H1 (cell line): ENCODE measurements around the gene ICOSLG. TPM values are rescaled to one million over a fixed set of nuclear protein-coding genes. Genes with fewer than 3 reads are reported as not detected.

Experiments
- CTCF ChIA-PET: fragments of 300-600 bp; sonication (Branson Sonifier 250); formaldehyde crosslinking; loops from one replicate; lab custom pipeline; 2021; ENCODE audit not compliant: partially characterized antibody; lab: Charles Lee
- POLR2A ChIA-PET: fragments of 300-600 bp; sonication (Branson Sonifier 250); formaldehyde crosslinking; loops from one replicate; lab custom pipeline; 2021; ENCODE audit warnings: inconsistent platforms; ENCODE audit not compliant: partially characterized antibody; lab: Charles Lee
- DNase-seq, 2 experiments: peaks; one replicate each; pipeline versions ENCODE4 v3.0.0 to v3.0.0-alpha.2; 2010 to 2022; ENCODE audit warnings: low spot score in 2 of 2, low read depth in 1 of 2, mixed read lengths in 1 of 2
- FAIRE-seq: peaks from 2 replicates; lab custom pipeline; 2011; peaks lifted over from hg19 to GRCh38; lab: Jason Lieb, UNC
- H2AFZ ChIP-seq: 2 replicates; pipeline ENCODE4 v1.8.1; 2012; ENCODE audit warnings: low read length, inconsistent platforms
- H2AK5ac ChIP-seq: 2 replicates; pipeline ENCODE4 v1.6.1; 2013; ENCODE audit warnings: low read depth, low read length
- H2BK120ac ChIP-seq: replicated peaks from 2 replicates; pipeline ENCODE3; 2013; ENCODE audit warnings: low read depth, low read length, inconsistent platforms
- H2BK12ac ChIP-seq: 2 replicates; pipeline ENCODE4 v1.6.1; 2013; ENCODE audit warnings: low read depth, low read length
- H2BK15ac ChIP-seq: 2 replicates; pipeline ENCODE4 v1.6.1; 2013; ENCODE audit warnings: low read length
- H2BK20ac ChIP-seq: 2 replicates; pipeline ENCODE4 v1.6.1; 2013; ENCODE audit warnings: low read length
- H2BK5ac ChIP-seq: 2 replicates; pipeline ENCODE4 v1.6.1; 2013; ENCODE audit warnings: low read depth, low read length
- H3K14ac ChIP-seq: 2 replicates; pipeline ENCODE4 v1.6.1; 2013; ENCODE audit warnings: inconsistent platforms; ENCODE audit not compliant: insufficient read length
- H3K18ac ChIP-seq: 2 replicates; pipeline ENCODE4 v1.6.1; 2013; ENCODE audit warnings: low read length; ENCODE audit errors: extremely low read depth
- H3K23ac ChIP-seq: 2 replicates; pipeline ENCODE4 v1.6.1; 2013; ENCODE audit warnings: inconsistent platforms; ENCODE audit not compliant: insufficient read length
- H3K23me2 ChIP-seq: 2 replicates; pipeline ENCODE4 v1.6.1; 2013; ENCODE audit warnings: low read depth, low read length
- H3K27ac ChIP-seq: 2 replicates; pipeline ENCODE4 v1.6.1; 2011; ENCODE audit warnings: low read depth, low read length, inconsistent platforms
- H3K27me3 ChIP-seq, 4 experiments: replicated peaks in 1 of 4; 1 replicate in 1 of 4; 2 replicates in 3 of 4; pipeline versions ENCODE4 v1.6.1 to v1.8.1; 2011 to 2013; ENCODE audit warnings: low read length in 3 of 4, mild to moderate bottlenecking in 3 of 4, inconsistent platforms in 2 of 4, mixed read lengths in 2 of 4, moderate library complexity in 1 of 4; ENCODE audit not compliant: control insufficient read depth in 3 of 4, insufficient read depth in 3 of 4; ENCODE audit errors: extremely low read depth in 1 of 4
- H3K36me3 ChIP-seq, 4 experiments: 2 replicates each; pipeline versions ENCODE4 v1.6.1 to v1.8.1; 2011 to 2013; ENCODE audit warnings: mild to moderate bottlenecking in 4 of 4, low read length in 3 of 4, moderate library complexity in 2 of 4, control low read depth in 1 of 4, inconsistent platforms in 1 of 4; ENCODE audit not compliant: insufficient read depth in 4 of 4, control insufficient read depth in 2 of 4
- H3K4ac ChIP-seq: replicated peaks from 2 replicates; pipeline ENCODE3; 2013; ENCODE audit warnings: low read length, low read depth, mixed read lengths, inconsistent platforms; ENCODE audit not compliant: insufficient read length
- H3K4me1 ChIP-seq, 4 experiments: replicated peaks in 1 of 4; 1 replicate in 1 of 4; 2 replicates in 3 of 4; pipeline versions ENCODE4 v1.6.1 to v1.8.1; 2011 to 2013; ENCODE audit warnings: low read length in 3 of 4, inconsistent platforms in 2 of 4, mixed read lengths in 1 of 4; ENCODE audit not compliant: insufficient read depth in 4 of 4, control insufficient read depth in 3 of 4
- H3K4me2 ChIP-seq, 2 experiments: 2 replicates each; pipeline versions ENCODE4 v1.6.1 to v1.8.1; 2011 to 2013; ENCODE audit warnings: low read depth in 2 of 2, low read length in 2 of 2, control low read depth in 1 of 2, inconsistent platforms in 1 of 2, mild to moderate bottlenecking in 1 of 2; ENCODE audit not compliant: insufficient read depth in 1 of 2
- H3K4me3 ChIP-seq, 4 experiments: fragments of 200-600, 300-600 bp in 1 of 4; sonication (generic), shearing (Covaris generic), sonication (Bioruptor Twin) in 1 of 4; 2 replicates each; pipeline versions ENCODE4 v1.5.1 to v1.8.1; 2011 to 2016; ENCODE audit warnings: low read length in 4 of 4, low read depth in 3 of 4, control low read depth in 2 of 4, inconsistent platforms in 2 of 4, mild to moderate bottlenecking in 2 of 4, mixed read lengths in 1 of 4, moderate library complexity in 1 of 4; ENCODE audit not compliant: insufficient read depth in 2 of 4; ENCODE audit errors: extremely low read depth in 1 of 4
- H3K56ac ChIP-seq: replicated peaks from 2 replicates; pipeline ENCODE3; 2013; ENCODE audit warnings: low read depth, mild to moderate bottlenecking, mixed read lengths, low read length, inconsistent platforms; ENCODE audit not compliant: insufficient read length
- H3K79me1 ChIP-seq: 2 replicates; pipeline ENCODE4 v1.6.1; 2013; ENCODE audit warnings: low read depth, low read length, control low read depth
- H3K79me2 ChIP-seq, 2 experiments: 2 replicates each; pipeline versions ENCODE4 v1.6.1 to v1.8.1; 2012 to 2013; ENCODE audit warnings: low read length in 2 of 2, mild to moderate bottlenecking in 2 of 2, inconsistent platforms in 1 of 2; ENCODE audit not compliant: insufficient read depth in 2 of 2, control insufficient read depth in 1 of 2
- H3K9ac ChIP-seq, 4 experiments: replicated peaks in 1 of 4; 1 replicate in 1 of 4; 2 replicates in 3 of 4; pipeline versions ENCODE4 v1.6.1 to v1.8.1; 2011 to 2013; ENCODE audit warnings: low read depth in 3 of 4, low read length in 3 of 4, control low read depth in 2 of 4, mild to moderate bottlenecking in 2 of 4, moderate library complexity in 2 of 4, inconsistent platforms in 1 of 4; ENCODE audit errors: extremely low read depth in 1 of 4
- H3K9me3 ChIP-seq, 2 experiments: 2 replicates each; pipeline versions ENCODE4 v1.6.1 to v1.8.1; 2012 to 2013; ENCODE audit warnings: mild to moderate bottlenecking in 2 of 2, moderate library complexity in 2 of 2, control low read depth in 1 of 2, inconsistent platforms in 1 of 2, low read depth in 1 of 2, low read length in 1 of 2, mixed read lengths in 1 of 2; ENCODE audit not compliant: insufficient read depth in 2 of 2
- H4K20me1 ChIP-seq, 2 experiments: replicated peaks in 1 of 2; 2 replicates each; pipeline versions ENCODE3 to v1.8.1; 2011 to 2013; ENCODE audit warnings: inconsistent platforms in 2 of 2, low read length in 2 of 2, mild to moderate bottlenecking in 1 of 2; ENCODE audit not compliant: insufficient read depth in 2 of 2, control insufficient read depth in 1 of 2
- H4K5ac ChIP-seq: 2 replicates; pipeline ENCODE4 v1.6.1; 2013; ENCODE audit warnings: low read length, low read depth, mixed read lengths, inconsistent platforms; ENCODE audit not compliant: insufficient read length
- H4K8ac ChIP-seq: 2 replicates; pipeline ENCODE4 v1.8.0; 2013; ENCODE audit warnings: mild to moderate bottlenecking, moderate library complexity, low read length, inconsistent platforms; ENCODE audit not compliant: insufficient read depth; ENCODE audit errors: extremely low read depth
- H4K91ac ChIP-seq: replicated peaks from 2 replicates; pipeline ENCODE3; 2013; ENCODE audit warnings: low read length, mixed read lengths, inconsistent platforms; ENCODE audit not compliant: insufficient read length
- FOSL1 ChIP-seq: IDR thresholded peaks from 2 replicates; pipeline ENCODE4 v1.6.1; 2011; ENCODE audit warnings: mild to moderate bottlenecking, low read depth, low read length, moderate library complexity; ENCODE audit not compliant: insufficient read depth
- HDAC2 ChIP-seq, 2 experiments: fragments of 300-600 bp in 1 of 2; sonication (generic) in 1 of 2; IDR thresholded peaks; 2 replicates each; pipeline ENCODE4 v1.6.1; 2011 to 2012; ENCODE audit warnings: low read depth in 2 of 2, low read length in 2 of 2, mild to moderate bottlenecking in 2 of 2, moderate library complexity in 2 of 2, borderline replicate concordance in 1 of 2, inconsistent platforms in 1 of 2
- KDM1A ChIP-seq: fragments of 200-600, 300-600 bp; sonication (generic); IDR thresholded peaks from 2 replicates; pipeline ENCODE4 v1.7.1; 2016; ENCODE audit warnings: mild to moderate bottlenecking, low read length, borderline replicate concordance
- MAFK ChIP-seq: IDR thresholded peaks from 2 replicates; pipeline ENCODE4 v1.6.1; 2012; ENCODE audit warnings: low read depth, mild to moderate bottlenecking, improper control_type of control experiment, low read length
- MAX ChIP-seq: IDR thresholded peaks from 2 replicates; pipeline ENCODE4 v1.6.1; 2012; ENCODE audit warnings: inconsistent platforms
- NRF1 ChIP-seq: IDR thresholded peaks from 2 replicates; pipeline ENCODE4 v1.6.1; 2011; ENCODE audit warnings: mild to moderate bottlenecking, low read depth, low read length, improper control_type of control experiment
- RFX5 ChIP-seq: IDR thresholded peaks from 2 replicates; pipeline ENCODE4 v1.6.1; 2011; ENCODE audit warnings: low read depth, low read length, improper control_type of control experiment, borderline replicate concordance
- RNF2 ChIP-seq: fragments of 200-900, 300-1000 bp; sonication (generic); IDR thresholded peaks from 2 replicates; pipeline ENCODE4 v1.7.1; 2016; ENCODE audit warnings: borderline replicate concordance, low read depth, mild to moderate bottlenecking, antibody characterized with exemption, low read length; ENCODE audit not compliant: poor library complexity, severe bottlenecking; ENCODE audit errors: missing control alignments
- SIRT6 ChIP-seq: IDR thresholded peaks from one replicate; pipeline ENCODE4 v1.7.1; 2012; ENCODE audit warnings: low read length, inconsistent platforms
- WGBS, 2 experiments: shearing (Covaris generic) in 1 of 2; methylation state at CpG; one replicate each; pipeline versions ENCODE4 v1.1.6 to v1.1.7; 2013 to 2015; ENCODE audit warnings: low lambda C conversion rate in 2 of 2, mixed read lengths in 2 of 2, inconsistent platforms in 1 of 2, low coverage in 1 of 2, missing lambda C conversion rate in 1 of 2; ENCODE audit not compliant: insufficient replicate concordance in 2 of 2, insufficient coverage in 1 of 2, insufficient read length in 1 of 2; ENCODE audit errors: extremely low coverage in 1 of 2, missing lambda C conversion rate in 1 of 2; 5-methylcytosine and 5-hydroxymethylcytosine counted together
- polyA plus RNA-seq, 7 experiments: library from polyadenylated mRNA; depleted of rRNA in 3 of 7; stranded (reverse) in 5 of 7; unstranded in 2 of 7; fragments of >200 nt in 5 of 7; fragments of 200-250 nt in 2 of 7; gene quantifications; 1 replicate in 5 of 7; 2 replicates in 1 of 7; 4 replicates in 1 of 7; pipeline versions ENCODE4 v1.2.1 to v1.2.3, GENCODE V29; 2011 to 2013; ENCODE audit warnings: missing spikeins in 2 of 7, mixed read lengths in 2 of 7
- total RNA-seq: library from RNA; stranded (reverse); fragmentation: NEBNext Ultra II Directional; extraction: Animal tissue kit (Norgen Biotek cat#: 25700); gene quantifications from 2 replicates; pipeline ENCODE4 v1.2.1, GENCODE V29; 2021

Gene ICOSLG
- total and polyA plus RNA-seq, 2 of the 8 experiments (the other 6 are each of a cell fraction or from before 2014, with no cell fraction given), result 2.3 to 5.5 TPM

- Histone ChIP-seq H4K8ac (no peak overlapping the region), H3K27me3 (peaks cover 0 to 27% (median 17%) of the 10 kb centered on the region in 4 experiments; a peak in 5 of 7 replicates), H2AK5ac (no peak overlapping the region), H2AFZ (no peak overlapping the region), H2BK5ac (no peak overlapping the region), H2BK15ac (peak overlapping the region; percentile 10; the same call in 1 of the 2 replicates), H3K9ac (no peak overlapping the region), H3K14ac (no peak overlapping the region), H3K23ac (no peak overlapping the region), H3K4me1 (peaks cover 0 to 23% (median 15%) of the 10 kb centered on the region in 4 experiments; a peak in 6 of 7 replicates), H4K5ac (no peak overlapping the region), H3K4ac (no peak overlapping the region), H3K18ac (no peak overlapping the region), H3K9me3 (no peaks in the 10 kb centered on the region), H3K79me1 (no peaks in the 10 kb centered on the region), H3K79me2 (no peaks in the 10 kb centered on the region), H3K4me2 (no peak overlapping the region), H2BK12ac (0 out of 2 replicates have a peak overlapping the region, but pooled peaks have one; percentile 17), H3K27ac (no peak overlapping the region), H2BK120ac (no peak overlapping the region), H4K20me1 (no peaks in the 10 kb centered on the region), H3K4me3 (no peak overlapping the region), H3K56ac (no peak overlapping the region), H3K36me3 (no peaks in the 10 kb centered on the region), H3K23me2 (no peaks in the 10 kb centered on the region; the same call in 1 of the 2 replicates), H2BK20ac (no peak overlapping the region), H4K91ac (no peak overlapping the region)
- DNase-seq (no peak), FAIRE-seq (no peak)
- ChIA-PET POLR2A (interaction anchor here (0.6 kb wide), 1 partner anchor 13 kb away, joined by 3 read pairs; no protein-coding TSS in a partner anchor), CTCF (interaction anchor here (3.5 kb wide), 1 partner anchor 16 kb away, joined by 12 read pairs; no protein-coding TSS in a partner anchor)
- 93% methylated on average over 9 of the region's 9 CpGs; no CpG with 5 or more reads in 1 of the 2 experiments for WGBS, 2 experiments
- no peak for TF ChIP-seq MAFK
- TF ChIP-seq HDAC2 (IDR thresholded peaks at IDR 0.05; ENCODE audit: borderline replicate concordance in 1 of 2, low read depth in 2 of 2, low read length in 2 of 2), result no peak
- no peak for TF ChIP-seq NRF1
- no peak for TF ChIP-seq FOSL1
- TF ChIP-seq RFX5, result no peak
- no peak for TF ChIP-seq SIRT6
- TF ChIP-seq KDM1A, result no peak
- no peak for TF ChIP-seq RNF2
- no peak for TF ChIP-seq MAX
Observed at GRCh38 chr21:44281801-44282200, 41.1 kb upstream of the ICOSLG start.
